ENCODE data around the gene GRAMD2B.
"Not testable (repeated sequence)": the region's sequence is repeated elsewhere in the genome, so short reads cannot be mapped to it uniquely, and the experiment has no call there.

GRAMD2B gene

GRCh38 chr5:126414874-126415502 is 8.2 kb upstream of the GRAMD2B start:
- DNase-seq = no peak

GRCh38 chr5:126415789-126416188 is 7.4 kb upstream of the GRAMD2B start:
- DNase-seq = no peak

GRCh38 chr5:126416266-126416925 is 6.8 kb upstream of the GRAMD2B start:
- no peak for DNase-seq

- no peak for DNase-seq
Observed at GRCh38 chr5:126417178-126417577, 6.0 kb upstream of the GRAMD2B start.

- DNase-seq = no peak
Observed at GRCh38 chr5:126419102-126419501, 4.1 kb upstream of the GRAMD2B start.

GRCh38 chr5:126428421-126428820 is 5.2 kb downstream of the GRAMD2B start:
- DNase-seq = no peak

- no peak for DNase-seq
Observed at GRCh38 chr5:126430631-126431030, 7.4 kb downstream of the GRAMD2B start.

GRCh38 chr5:126433701-126434100 is 10.5 kb downstream of the GRAMD2B start:
- DNase-seq = no peak

- no peak for DNase-seq
Observed at GRCh38 chr5:126435261-126435660, 12.1 kb downstream of the GRAMD2B start.

GRCh38 chr5:126435714-126436113 is 12.5 kb downstream of the GRAMD2B start:
- no peak for DNase-seq

- no peak for DNase-seq
Observed at GRCh38 chr5:126437721-126438120, 14.5 kb downstream of the GRAMD2B start.

GRCh38 chr5:126438267-126438666 is 15.1 kb downstream of the GRAMD2B start:
- DNase-seq = no peak

GRCh38 chr5:126438868-126439267 is 15.7 kb downstream of the GRAMD2B start:
- no peak for DNase-seq

- not testable (repeated sequence) for DNase-seq
Observed at GRCh38 chr5:126439724-126440123, 16.5 kb downstream of the GRAMD2B start.

- no peak for DNase-seq
Observed at GRCh38 chr5:126441230-126441629, 18.0 kb downstream of the GRAMD2B start.

GRCh38 chr5:126443374-126443851 is 20.2 kb downstream of the GRAMD2B start:
- DNase-seq = no peak

- no peak for DNase-seq
Observed at GRCh38 chr5:126444137-126444536, 20.9 kb downstream of the GRAMD2B start.

- DNase-seq = no peak
Observed at GRCh38 chr5:126445502-126446174, 22.4 kb downstream of the GRAMD2B start.

- DNase-seq = no peak
Observed at GRCh38 chr5:126446498-126447224, 23.5 kb downstream of the GRAMD2B start.

GRCh38 chr5:126448720-126449119 is 25.5 kb downstream of the GRAMD2B start:
- DNase-seq = no peak

GRCh38 chr5:126449751-126450271 is 26.6 kb downstream of the GRAMD2B start:
- DNase-seq = no peak

GRCh38 chr5:126450346-126450745 is 27.1 kb downstream of the GRAMD2B start:
- no peak for DNase-seq

- DNase-seq = no peak
Observed at GRCh38 chr5:126450907-126451306, 27.7 kb downstream of the GRAMD2B start.

Measured in SHP77 treated with DMSO at 0.1 percent for 48 hours (cell line).